Measurements from ENCODE around the gene KRTAP21-1.

KRTAP21-1 gene

DNA sequence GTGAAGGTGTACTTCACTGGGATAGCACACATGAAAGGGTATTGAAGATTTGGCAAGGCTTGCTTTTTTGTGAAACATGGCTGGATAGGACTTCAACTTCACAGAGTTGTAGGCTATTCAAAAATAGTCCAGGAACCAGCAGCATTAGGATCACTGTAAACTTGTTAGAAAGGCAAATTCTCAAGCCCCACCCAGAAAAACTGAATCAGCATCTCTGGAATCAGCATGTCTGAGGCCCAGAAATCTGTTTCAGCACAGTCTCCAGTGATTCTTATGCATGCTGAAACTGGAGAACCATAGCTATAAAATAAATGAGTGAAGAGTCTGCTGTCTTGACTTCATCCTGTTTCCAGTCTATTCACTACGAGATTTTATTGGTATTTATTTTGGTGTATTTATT is 28.5 kb downstream of the KRTAP21-1 start:
- no peak for DNase-seq (ENCODE audit: low read depth, low spot score)
- Histone ChIP-seq H3K9me3 (ENCODE audit: control insufficient read depth, insufficient read depth, low read length) (peaks cover 5% of the 10 kb centered on the region), H3K36me3 (ENCODE audit: control insufficient read depth, insufficient read depth, low read length) (no peaks in the 10 kb centered on the region)

DNA sequence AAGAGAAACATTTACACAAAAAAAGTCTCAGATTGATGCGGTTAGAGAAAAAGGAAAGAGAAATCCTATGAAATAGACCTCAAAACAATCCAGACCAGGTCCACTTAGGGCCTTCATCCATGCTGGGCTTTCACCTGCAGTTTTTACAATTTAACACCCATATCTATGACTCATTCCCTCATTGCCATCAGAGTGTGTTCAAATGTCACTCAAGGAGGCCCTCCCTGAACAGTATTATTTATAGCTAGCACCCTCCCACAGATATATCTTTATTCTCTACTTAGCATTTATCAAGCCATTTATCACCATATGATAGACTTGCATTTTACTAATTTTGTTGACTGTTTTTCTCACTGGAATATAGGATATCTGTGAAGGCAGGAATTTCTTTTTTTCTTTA is 35.8 kb downstream of the KRTAP21-1 start:
- no peak overlapping the region for H3K27ac ChIP-seq (ENCODE audit: low read length)
- no CpG with 5 or more reads among the region's 1 CpG for WGBS (ENCODE audit: insufficient coverage, insufficient read length)
- no peaks in the 10 kb centered on the region for H3K4me1 ChIP-seq (ENCODE audit: control insufficient read depth, insufficient read depth, low read length)
- H3K9me3 ChIP-seq (ENCODE audit: control insufficient read depth, insufficient read depth, low read length): no peaks in the 10 kb centered on the region; the same call in 1 of the 2 replicates
- no peaks in the 10 kb centered on the region for H3K27me3 ChIP-seq (ENCODE audit: control insufficient read depth, insufficient read depth, low read length)
- no peak for DNase-seq (ENCODE audit: low read depth, low spot score)
- H3K36me3 ChIP-seq (ENCODE audit: control insufficient read depth, insufficient read depth, low read length): no peaks in the 10 kb centered on the region
- H3K4me3 ChIP-seq (ENCODE audit: low read length): no peak overlapping the region

More for the DNA sequence above, 28.5 kb downstream of the KRTAP21-1 start:
- WGBS (ENCODE audit: insufficient coverage, insufficient read length): no CpG with 5 or more reads among the region's 1 CpG
- H3K4me1 ChIP-seq (ENCODE audit: control insufficient read depth, insufficient read depth, low read length): no peaks in the 10 kb centered on the region
- no peak overlapping the region for H3K4me3 ChIP-seq (ENCODE audit: low read length)
- H3K27me3 ChIP-seq (ENCODE audit: control insufficient read depth, insufficient read depth, low read length): no peaks in the 10 kb centered on the region
- H3K27ac ChIP-seq (ENCODE audit: low read length): no peak overlapping the region

DNA sequence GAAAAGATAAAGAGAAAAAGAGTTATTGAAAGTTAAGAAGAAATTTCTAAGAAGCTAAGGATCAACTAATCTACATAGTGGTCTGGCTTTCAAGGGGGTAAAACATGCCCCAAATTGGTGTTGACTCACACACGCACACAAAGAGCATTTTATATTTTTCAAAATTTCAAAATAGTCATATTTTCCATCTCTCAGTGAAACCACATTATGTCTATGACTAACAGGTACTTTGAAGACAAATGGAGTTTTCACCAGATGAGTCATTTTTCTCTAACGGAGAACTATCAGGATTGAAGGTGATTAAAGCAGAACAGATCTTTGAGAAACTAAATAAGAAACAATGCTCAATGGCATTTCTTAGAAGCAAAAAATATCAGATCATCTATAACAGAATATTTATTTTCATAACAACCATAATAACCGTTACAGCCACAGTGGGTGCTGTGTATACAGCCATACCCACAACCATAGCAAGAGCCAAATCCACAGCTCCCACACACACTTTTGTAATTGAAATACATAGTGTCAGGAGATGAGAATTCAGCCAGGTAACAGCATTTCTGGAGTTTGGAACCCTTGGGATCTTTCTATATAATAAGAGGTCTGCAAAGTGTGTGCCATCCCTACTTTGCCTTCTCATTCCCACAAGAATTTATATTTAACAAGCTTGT is 36.9 kb downstream of the KRTAP21-1 start, which contains the start of gene KRTAP21-3:
TSS of gene KRTAP21-3 (minus strand) at position 539 of the 671 bp plus-strand sequence. CDS start at position 521, 18 bp downstream.
- no peaks in the 10 kb centered on the region; the same call in 1 of the 2 replicates for H3K9me3 ChIP-seq (ENCODE audit: control insufficient read depth, insufficient read depth, low read length)
- no peak within 1 kb of the TSS for H3K27ac ChIP-seq (ENCODE audit: low read length)
- DNase-seq (ENCODE audit: low read depth, low spot score): no peak
- H3K4me3 ChIP-seq (ENCODE audit: low read length): no peak within 1 kb of the TSS
- H3K4me1 ChIP-seq (ENCODE audit: control insufficient read depth, insufficient read depth, low read length): no peaks in the 10 kb centered on the region
- no CpG with 5 or more reads among the region's 3 CpGs for WGBS (ENCODE audit: insufficient coverage, insufficient read length)
- no peaks in the 10 kb centered on the region for H3K36me3 ChIP-seq (ENCODE audit: control insufficient read depth, insufficient read depth, low read length)
- H3K27me3 ChIP-seq (ENCODE audit: control insufficient read depth, insufficient read depth, low read length): no peaks in the 10 kb centered on the region

DNA sequence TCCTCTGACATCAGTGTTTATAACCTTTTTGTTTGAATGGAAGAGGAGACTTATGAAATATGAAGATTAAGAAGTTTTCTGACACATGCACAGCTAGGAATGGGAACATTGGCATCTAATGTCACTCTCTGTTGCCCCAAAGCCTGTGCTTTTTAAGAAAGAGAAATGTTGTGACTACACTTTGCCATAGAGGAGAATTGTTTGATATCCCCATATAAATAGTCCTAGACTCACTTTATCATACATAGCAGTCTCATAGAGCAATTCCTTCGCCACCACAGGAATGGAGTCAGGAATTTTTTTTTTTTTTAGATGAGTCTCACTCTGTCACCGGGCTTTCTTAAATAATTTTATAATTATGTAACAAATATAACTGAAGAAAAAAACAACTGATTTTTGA is 38.1 kb downstream of the KRTAP21-1 start:
- no peak overlapping the region for H3K27ac ChIP-seq (ENCODE audit: low read length)
- H3K9me3 ChIP-seq (ENCODE audit: control insufficient read depth, insufficient read depth, low read length): no peaks in the 10 kb centered on the region; the same call in 1 of the 2 replicates
- no peaks in the 10 kb centered on the region for H3K36me3 ChIP-seq (ENCODE audit: control insufficient read depth, insufficient read depth, low read length)
- H3K4me1 ChIP-seq (ENCODE audit: control insufficient read depth, insufficient read depth, low read length): no peaks in the 10 kb centered on the region
- no CpG with 5 or more reads among the region's 2 CpGs for WGBS (ENCODE audit: insufficient coverage, insufficient read length)
- H3K4me3 ChIP-seq (ENCODE audit: low read length): no peak overlapping the region
- DNase-seq (ENCODE audit: low read depth, low spot score): no peak
- no peaks in the 10 kb centered on the region for H3K27me3 ChIP-seq (ENCODE audit: control insufficient read depth, insufficient read depth, low read length)

DNA sequence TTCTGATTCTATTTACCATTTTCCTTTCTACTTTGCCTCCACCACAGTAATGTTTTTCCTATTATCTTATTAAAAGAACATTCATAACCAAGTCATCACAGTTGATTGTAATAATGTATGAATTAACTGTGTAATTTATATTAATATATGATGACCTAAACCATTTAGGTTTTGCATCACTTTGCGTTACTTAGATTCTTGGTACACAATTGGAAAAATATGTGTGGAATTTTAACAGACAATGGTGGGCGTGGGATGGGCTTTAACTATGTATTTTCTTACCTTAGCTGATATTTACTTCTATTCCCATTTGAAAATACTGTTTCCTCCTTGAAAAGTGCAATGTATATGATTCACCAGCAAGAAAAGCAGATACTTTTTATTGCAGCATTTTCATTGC is 40.3 kb downstream of the KRTAP21-1 start:
- DNase-seq (ENCODE audit: low read depth, low spot score): no peak
- Histone ChIP-seq H3K4me3 (ENCODE audit: low read length) (no peak overlapping the region), H3K36me3 (ENCODE audit: control insufficient read depth, insufficient read depth, low read length) (no peaks in the 10 kb centered on the region), H3K27me3 (ENCODE audit: control insufficient read depth, insufficient read depth, low read length) (no peaks in the 10 kb centered on the region), H3K9me3 (ENCODE audit: control insufficient read depth, insufficient read depth, low read length) (peaks cover 2% of the 10 kb centered on the region), H3K4me1 (ENCODE audit: control insufficient read depth, insufficient read depth, low read length) (no peaks in the 10 kb centered on the region), H3K27ac (ENCODE audit: low read length) (no peak overlapping the region)
- no CpG with 5 or more reads among the region's 2 CpGs for WGBS (ENCODE audit: insufficient coverage, insufficient read length)

DNA sequence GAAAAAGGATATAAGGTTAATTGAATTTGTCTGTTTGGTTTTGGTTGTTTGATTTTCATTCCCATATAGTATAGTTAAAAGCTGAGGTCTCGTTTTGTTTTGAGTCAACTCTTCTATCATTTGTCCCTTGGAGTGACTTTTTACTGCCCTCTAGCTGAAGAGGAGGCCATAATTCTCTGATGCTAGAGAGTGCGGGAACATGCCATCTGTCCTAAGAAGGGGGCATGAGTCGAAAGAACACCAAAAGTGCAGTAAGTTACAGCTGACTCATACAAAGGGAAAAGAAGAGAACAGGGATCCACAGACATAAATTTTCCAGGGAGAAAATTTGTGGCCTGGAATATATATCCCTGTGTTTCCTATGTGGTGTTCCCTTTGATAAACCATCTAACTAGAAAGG is 40.8 kb downstream of the KRTAP21-1 start:
- Histone ChIP-seq H3K9me3 (ENCODE audit: control insufficient read depth, insufficient read depth, low read length) (peaks cover 2% of the 10 kb centered on the region), H3K27me3 (ENCODE audit: control insufficient read depth, insufficient read depth, low read length) (no peaks in the 10 kb centered on the region), H3K4me1 (ENCODE audit: control insufficient read depth, insufficient read depth, low read length) (no peaks in the 10 kb centered on the region), H3K36me3 (ENCODE audit: control insufficient read depth, insufficient read depth, low read length) (no peaks in the 10 kb centered on the region), H3K4me3 (ENCODE audit: low read length) (no peak overlapping the region), H3K27ac (ENCODE audit: low read length) (no peak overlapping the region)
- no CpG with 5 or more reads among the region's 3 CpGs for WGBS (ENCODE audit: insufficient coverage, insufficient read length)
- DNase-seq (ENCODE audit: low read depth, low spot score): no peak

DNA sequence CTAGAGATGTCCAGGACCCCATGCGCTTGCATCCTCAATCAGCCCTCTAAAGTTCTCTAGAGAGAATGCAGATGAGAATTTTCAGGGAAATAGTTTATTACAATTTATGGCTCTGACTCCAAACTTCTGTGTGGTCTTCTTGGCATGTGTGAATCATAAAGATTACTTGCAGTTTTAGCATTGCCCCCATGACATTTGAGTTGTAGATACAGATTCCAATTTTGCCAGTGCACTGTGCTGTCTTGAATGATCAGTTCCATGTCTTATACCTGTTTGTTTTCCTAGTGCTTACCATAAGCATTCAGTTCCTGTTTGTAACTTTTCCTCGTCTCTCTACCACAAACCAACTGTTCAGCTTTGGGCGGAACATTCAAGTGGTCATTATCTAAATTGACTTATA is 41.5 kb downstream of the KRTAP21-1 start:
- Histone ChIP-seq H3K4me3 (ENCODE audit: low read length) (no peak overlapping the region), H3K9me3 (ENCODE audit: control insufficient read depth, insufficient read depth, low read length) (peaks cover 2% of the 10 kb centered on the region), H3K36me3 (ENCODE audit: control insufficient read depth, insufficient read depth, low read length) (no peaks in the 10 kb centered on the region), H3K4me1 (ENCODE audit: control insufficient read depth, insufficient read depth, low read length) (no peaks in the 10 kb centered on the region), H3K27ac (ENCODE audit: low read length) (no peak overlapping the region), H3K27me3 (ENCODE audit: control insufficient read depth, insufficient read depth, low read length) (no peaks in the 10 kb centered on the region)
- no CpG with 5 or more reads among the region's 3 CpGs for WGBS (ENCODE audit: insufficient coverage, insufficient read length)
- DNase-seq (ENCODE audit: low read depth, low spot score): no peak

DNA sequence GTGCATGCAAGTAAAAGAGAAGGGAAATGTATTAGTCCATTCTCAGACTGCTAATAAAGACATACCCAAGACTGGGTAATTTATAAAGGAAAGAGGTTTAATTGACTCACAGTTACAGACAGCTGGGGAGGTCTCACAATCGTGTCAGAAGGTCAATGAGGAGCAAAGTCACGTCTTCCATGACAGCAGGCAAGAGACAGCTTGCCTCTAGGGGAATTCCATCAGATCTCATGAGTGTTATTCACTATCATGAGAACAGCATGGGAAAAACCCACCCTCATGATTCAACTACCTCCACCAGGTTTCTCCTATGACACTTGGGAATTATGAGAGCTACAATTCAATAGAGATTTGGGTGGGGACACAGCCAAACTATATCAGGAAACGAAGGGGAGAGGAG is 44.7 kb downstream of the KRTAP21-1 start:
- H3K27me3 ChIP-seq (ENCODE audit: control insufficient read depth, insufficient read depth, low read length): no peaks in the 10 kb centered on the region
- no peaks in the 10 kb centered on the region for H3K36me3 ChIP-seq (ENCODE audit: control insufficient read depth, insufficient read depth, low read length)
- H3K4me3 ChIP-seq (ENCODE audit: low read length): no peak overlapping the region
- no peaks in the 10 kb centered on the region for H3K4me1 ChIP-seq (ENCODE audit: control insufficient read depth, insufficient read depth, low read length)
- no peak overlapping the region for H3K27ac ChIP-seq (ENCODE audit: low read length)
- WGBS (ENCODE audit: insufficient coverage, insufficient read length): no CpG with 5 or more reads among the region's 3 CpGs
- peaks cover 2% of the 10 kb centered on the region for H3K9me3 ChIP-seq (ENCODE audit: control insufficient read depth, insufficient read depth, low read length)
- no peak for DNase-seq (ENCODE audit: low read depth, low spot score)

DNA sequence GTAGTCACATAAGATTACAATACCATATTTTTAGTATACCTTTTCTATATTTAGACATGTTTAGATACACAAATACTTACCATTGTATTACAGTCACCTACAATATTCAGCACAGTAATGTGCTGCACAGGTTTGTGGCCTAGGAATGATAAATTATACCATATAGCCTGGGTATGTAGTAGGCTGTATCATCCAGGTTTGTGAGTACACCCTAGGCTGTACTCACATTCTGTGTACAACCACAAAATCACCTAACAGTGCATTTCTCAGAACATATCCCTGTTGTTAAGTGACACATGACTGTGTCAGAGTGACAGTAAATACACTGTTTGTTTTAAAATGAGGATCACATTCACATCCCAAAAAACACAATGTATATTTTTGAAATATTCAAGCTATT is 47.8 kb downstream of the KRTAP21-1 start:
- Histone ChIP-seq H3K4me1 (ENCODE audit: control insufficient read depth, insufficient read depth, low read length) (no peaks in the 10 kb centered on the region), H3K4me3 (ENCODE audit: low read length) (no peak overlapping the region), H3K27me3 (ENCODE audit: control insufficient read depth, insufficient read depth, low read length) (no peaks in the 10 kb centered on the region), H3K27ac (ENCODE audit: low read length) (no peak overlapping the region), H3K36me3 (ENCODE audit: control insufficient read depth, insufficient read depth, low read length) (no peaks in the 10 kb centered on the region), H3K9me3 (ENCODE audit: control insufficient read depth, insufficient read depth, low read length) (peaks cover 2% of the 10 kb centered on the region)
- no peak for DNase-seq (ENCODE audit: low read depth, low spot score)
